H9 (cell line): ENCODE data around the gene OMD. TPM values are rescaled to one million over a fixed set of nuclear protein-coding genes. Genes with fewer than 3 reads are reported as not detected.

Experiments used
- DNase-seq: peaks from one replicate; pipeline ENCODE4 v3.0.0-alpha.2; 2017
- H2AFZ ChIP-seq: one replicate; pipeline ENCODE4 v1.6.1; 2013; ENCODE audit warnings: mild to moderate bottlenecking, low read length, control low read depth, moderate library complexity
- H2AK5ac ChIP-seq: 2 replicates; pipeline ENCODE4 v1.6.1; 2013; ENCODE audit warnings: low read length, control low read depth, mixed read lengths; ENCODE audit not compliant: insufficient read length
- H2BK120ac ChIP-seq: one replicate; pipeline ENCODE4 v1.6.1; 2013; ENCODE audit warnings: low read depth, mild to moderate bottlenecking, low read length, control low read depth, inconsistent platforms; ENCODE audit not compliant: poor library complexity, severe bottlenecking
- H2BK12ac ChIP-seq: 2 replicates; pipeline ENCODE4 v1.6.1; 2013; ENCODE audit warnings: low read length, control low read depth, mixed read lengths, low read depth; ENCODE audit not compliant: insufficient read length
- H2BK15ac ChIP-seq: 2 replicates; pipeline ENCODE4 v1.6.1; 2013; ENCODE audit warnings: low read depth, low read length, control low read depth
- H2BK20ac ChIP-seq: one replicate; pipeline ENCODE4 v1.6.1; 2013; ENCODE audit warnings: low read depth, mild to moderate bottlenecking, low read length, control low read depth, inconsistent platforms; ENCODE audit not compliant: poor library complexity, severe bottlenecking
- H2BK5ac ChIP-seq: 2 replicates; pipeline ENCODE4 v1.6.1; 2013; ENCODE audit warnings: low read length, control low read depth, mixed read lengths; ENCODE audit not compliant: insufficient read length
- H3K14ac ChIP-seq: 2 replicates; pipeline ENCODE4 v1.6.1; 2013; ENCODE audit warnings: low read length, control low read depth; ENCODE audit not compliant: insufficient read depth
- H3K18ac ChIP-seq: 2 replicates; pipeline ENCODE4 v1.6.1; 2013; ENCODE audit warnings: low read depth, mild to moderate bottlenecking, mixed read lengths, low read length, control low read depth; ENCODE audit not compliant: insufficient read length
- H3K23ac ChIP-seq: 2 replicates; pipeline ENCODE4 v1.6.1; 2013; ENCODE audit warnings: low read length, control low read depth, mixed read lengths, low read depth; ENCODE audit not compliant: insufficient read length
- H3K23me2 ChIP-seq: 2 replicates; pipeline ENCODE4 v1.6.1; 2013; ENCODE audit warnings: low read depth, mild to moderate bottlenecking, mixed read lengths, low read length, control low read depth; ENCODE audit not compliant: insufficient read length, poor library complexity, severe bottlenecking
- H3K27ac ChIP-seq: 2 replicates; pipeline ENCODE4 v1.5.1; 2013; ENCODE audit warnings: low read length, control low read depth, mixed read lengths, low read depth; ENCODE audit not compliant: insufficient read length
- H3K27me3 ChIP-seq: 2 replicates; pipeline ENCODE4 v1.6.1; 2013; ENCODE audit warnings: low read length, control low read depth, inconsistent platforms; ENCODE audit not compliant: insufficient read depth
- H3K4ac ChIP-seq: 2 replicates; pipeline ENCODE4 v1.6.1; 2013; ENCODE audit warnings: low read depth, mild to moderate bottlenecking, control low read depth, inconsistent platforms, low read length, moderate library complexity
- H3K4me1 ChIP-seq: 2 replicates; pipeline ENCODE4 v1.6.1; 2013; ENCODE audit warnings: low read length, control low read depth, inconsistent platforms; ENCODE audit not compliant: insufficient read depth
- H3K4me2 ChIP-seq: 2 replicates; pipeline ENCODE4 v1.6.1; 2013; ENCODE audit warnings: low read length, control low read depth, mixed read lengths; ENCODE audit not compliant: insufficient read length, insufficient read depth
- H3K56ac ChIP-seq: 2 replicates; pipeline ENCODE4 v1.6.1; 2013; ENCODE audit warnings: low read depth, mild to moderate bottlenecking, mixed read lengths, low read length, control low read depth; ENCODE audit not compliant: insufficient read length
- H3K79me1 ChIP-seq: 2 replicates; pipeline ENCODE4 v1.6.1; 2013; ENCODE audit warnings: low read depth, mild to moderate bottlenecking, moderate library complexity, low read length, control low read depth, inconsistent platforms; ENCODE audit not compliant: insufficient read depth, poor library complexity, severe bottlenecking
- H3K79me2 ChIP-seq: 2 replicates; pipeline ENCODE4 v1.6.1; 2013; ENCODE audit warnings: low read length, control low read depth, inconsistent platforms; ENCODE audit not compliant: insufficient read depth
- H3K9ac ChIP-seq: 2 replicates; pipeline ENCODE4 v1.6.1; 2013; ENCODE audit warnings: low read length, control low read depth, mixed read lengths; ENCODE audit not compliant: insufficient read length; ENCODE audit errors: extremely low read depth
- H3K9me3 ChIP-seq: one replicate; pipeline ENCODE4 v1.6.1; 2013; ENCODE audit warnings: low read depth, low read length, inconsistent platforms; ENCODE audit not compliant: control insufficient read depth
- H3T11ph ChIP-seq: one replicate; pipeline ENCODE4 v1.6.1; 2013; ENCODE audit warnings: mild to moderate bottlenecking, low read length, control low read depth, inconsistent platforms
- H4K20me1 ChIP-seq: one replicate; pipeline ENCODE4 v1.6.1; 2013; ENCODE audit not compliant: control insufficient read depth, insufficient read length, insufficient read depth
- H4K5ac ChIP-seq: 2 replicates; pipeline ENCODE4 v1.6.1; 2013; ENCODE audit warnings: low read depth, mild to moderate bottlenecking, mixed read lengths, low read length, control low read depth; ENCODE audit not compliant: insufficient read length
- H4K8ac ChIP-seq: replicated peaks from 2 replicates; pipeline ENCODE4 v1.6.1; 2013; ENCODE audit warnings: low read length, control low read depth, mixed read lengths, low read depth; ENCODE audit not compliant: insufficient read length
- H4K91ac ChIP-seq: 2 replicates; pipeline ENCODE4 v1.6.1; 2013; ENCODE audit warnings: low read depth, mild to moderate bottlenecking, moderate library complexity, mixed read lengths, low read length, control low read depth; ENCODE audit not compliant: insufficient read length
- H3K27ac Mint-ChIP-seq, 3 experiments: 2 replicates in 2 of 3; 3 replicates in 1 of 3; pipeline ENCODE4 v1.8.0; 2020 to 2021; ENCODE audit warnings: mixed read lengths in 3 of 3, mild to moderate bottlenecking in 1 of 3, moderate library complexity in 1 of 3
- H3K27me3 Mint-ChIP-seq: 2 replicates; pipeline ENCODE4 v1.8.0; 2021; ENCODE audit warnings: low read depth, mild to moderate bottlenecking, moderate library complexity, mixed read lengths
- H3K36me3 Mint-ChIP-seq, 3 experiments: 2 replicates in 2 of 3; 3 replicates in 1 of 3; pipeline ENCODE4 v1.8.0; 2020 to 2021; ENCODE audit warnings: low read depth in 3 of 3, mixed read lengths in 3 of 3; ENCODE audit not compliant: insufficient read depth in 1 of 3
- H3K4me1 Mint-ChIP-seq, 2 experiments: 2 replicates each; pipeline ENCODE4 v1.8.0; 2020; ENCODE audit warnings: mixed read lengths in 2 of 2
- H3K4me3 Mint-ChIP-seq, 2 experiments: 2 replicates in 1 of 2; 3 replicates in 1 of 2; pipeline ENCODE4 v1.8.0; 2020 to 2021; ENCODE audit warnings: mild to moderate bottlenecking in 2 of 2, mixed read lengths in 2 of 2, moderate library complexity in 1 of 2
- H3K9me3 Mint-ChIP-seq, 2 experiments: 2 replicates in 1 of 2; 3 replicates in 1 of 2; pipeline ENCODE4 v1.8.0; 2020; ENCODE audit warnings: mild to moderate bottlenecking in 2 of 2, mixed read lengths in 2 of 2, moderate library complexity in 1 of 2
- CTCF ChIP-seq: fragments of 200-600 bp; sonication (generic); conservative IDR thresholded peaks from 3 replicates; pipeline ENCODE4 v1.8.0; 2021; ENCODE audit warnings: antibody characterized with exemption, mild to moderate bottlenecking
- WGBS: extraction: QIAGEN DNeasy Blood & Tissue Kit; methylation state at CpG from one replicate; pipeline ENCODE4 v1.1.7; 2013; ENCODE audit warnings: missing lambda C conversion rate, low lambda C conversion rate, mixed read lengths; ENCODE audit not compliant: insufficient read length; ENCODE audit errors: extremely low coverage; 5-methylcytosine and 5-hydroxymethylcytosine counted together
- total RNA-seq: library from RNA; stranded (reverse); gene quantifications from 2 replicates; pipeline ENCODE4 v1.2.1, GENCODE V29; 2021

The OMD gene
- total RNA-seq, 1 experiment from 2014 or later, result not detected

GRCh38 chr9:92468206-92468605 is 43.9 kb upstream of the OMD start:
- H3K27me3 Mint-ChIP-seq, result no peaks in the 10 kb centered on the region
- Histone ChIP-seq H3K56ac (no peak overlapping the region), H4K91ac (no peak overlapping the region), H3K79me2 (no peaks in the 10 kb centered on the region), H3K9ac (no peak overlapping the region), H2BK120ac (no peak overlapping the region), H3K18ac (no peak overlapping the region), H3K4me2 (no peak overlapping the region), H3K79me1 (no peaks in the 10 kb centered on the region), H3K27me3 (no peaks in the 10 kb centered on the region), H2BK20ac (no peak overlapping the region), H3T11ph (no peak overlapping the region), H3K27ac (no peak overlapping the region), H3K9me3 (no peaks in the 10 kb centered on the region), H2AK5ac (no peak overlapping the region), H3K23me2 (no peaks in the 10 kb centered on the region), H4K8ac (no peak overlapping the region), H2BK12ac (no peak overlapping the region), H3K23ac (no peak overlapping the region), H4K20me1 (no peaks in the 10 kb centered on the region), H2AFZ (no peak overlapping the region), H2BK5ac (no peak overlapping the region), H3K4me1 (no peaks in the 10 kb centered on the region), H3K4ac (no peak overlapping the region), H2BK15ac (no peak overlapping the region), H3K14ac (no peak overlapping the region), H4K5ac (no peak overlapping the region)
- H3K9me3 Mint-ChIP-seq, result no peaks in the 10 kb centered on the region
- WGBS, result no CpG with 5 or more reads among the region's 2 CpGs
- no peak overlapping the region; a peak in 1 of 7 replicates for H3K27ac Mint-ChIP-seq
- peaks cover 4 to 6% of the 10 kb centered on the region in 2 experiments for H3K4me1 Mint-ChIP-seq
- TF ChIP-seq CTCF, result no peak
- no peak for DNase-seq
- H3K4me3 Mint-ChIP-seq, result no peak overlapping the region
- H3K36me3 Mint-ChIP-seq, result no peaks in the 10 kb centered on the region
